GM06990 (cell line): ENCODE results near the gene TMCO6.

Experiments used
- DNase-seq: peaks from one replicate; pipeline ENCODE4 v3.0.0-alpha.2; 2011; ENCODE audit not compliant: insufficient read length; ENCODE audit errors: extremely low read depth
- H3K27me3 ChIP-seq: replicated peaks from 2 replicates; pipeline ENCODE4 v1.6.0; 2011; ENCODE audit warnings: low read length; ENCODE audit not compliant: control insufficient read depth, insufficient read depth
- H3K36me3 ChIP-seq: 2 replicates; pipeline ENCODE4 v1.5.1; 2011; ENCODE audit warnings: low read length; ENCODE audit not compliant: control insufficient read depth, insufficient read depth
- H3K4me3 ChIP-seq: replicated peaks from 2 replicates; pipeline ENCODE4 v1.5.1; 2011; ENCODE audit warnings: low read depth, mild to moderate bottlenecking, control low read depth, low read length
- CTCF ChIP-seq: IDR thresholded peaks from 2 replicates; pipeline ENCODE4 v1.5.1; 2011; ENCODE audit warnings: low read length, control low read depth, mild to moderate bottlenecking, inconsistent platforms; ENCODE audit not compliant: insufficient read depth, poor library complexity, severe bottlenecking

TMCO6 gene

GRCh38 chr5:140690941-140691924 is 52.0 kb downstream of the TMCO6 start, which contains the start of the genes HARS1 and HARS2:
HARS1 (minus strand) TSS chr5:140691370; CDS start chr5:140691304, 66 bp downstream.
HARS2 (plus strand) TSS chr5:140691455; CDS start chr5:140691649, 194 bp downstream.
- Histone ChIP-seq H3K36me3 (peaks cover 16% of the 10 kb centered on the region), H3K27me3 (no peaks in the 10 kb centered on the region), H3K4me3 (peak within 1 kb of the TSS; percentile 93)
- TF ChIP-seq CTCF, result no peak
- peak; percentile 87 for DNase-seq

DNA sequence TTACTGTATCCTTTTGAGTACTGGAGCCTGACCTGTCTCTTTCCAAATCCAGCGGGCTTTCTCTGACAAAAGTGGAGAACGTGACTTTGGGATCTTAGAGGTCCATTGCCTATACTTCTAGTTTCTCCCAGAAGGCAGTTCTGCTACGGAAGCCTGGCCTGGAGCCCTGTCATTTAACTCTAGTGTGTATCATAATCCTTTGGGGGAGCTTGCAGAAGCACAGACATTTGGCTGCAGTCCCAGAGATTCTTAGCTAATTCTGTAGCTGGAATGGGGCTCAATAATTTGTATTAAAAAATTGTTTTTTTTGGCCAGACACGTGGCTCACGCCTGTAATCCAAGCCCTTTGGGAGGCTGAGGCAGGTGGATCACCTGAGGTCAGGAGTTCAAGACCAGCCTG is 55.0 kb downstream of the TMCO6 start:
- Histone ChIP-seq H3K36me3 (peaks cover 36% of the 10 kb centered on the region), H3K4me3 (no peak overlapping the region), H3K27me3 (no peaks in the 10 kb centered on the region)
- DNase-seq, result no peak
- no peak for TF ChIP-seq CTCF
